Measurements from ENCODE around the gene WASF2. TPM values are rescaled to one million over a fixed set of nuclear protein-coding genes. Genes with fewer than 3 reads are reported as not detected.
"Not testable (repeated sequence)": the region's sequence is repeated elsewhere in the genome, so short reads cannot be mapped to it uniquely, and the experiment has no call there.

Gene WASF2
- total RNA-seq, 1 donor from 2014 or later, result 189 TPM

DNA sequence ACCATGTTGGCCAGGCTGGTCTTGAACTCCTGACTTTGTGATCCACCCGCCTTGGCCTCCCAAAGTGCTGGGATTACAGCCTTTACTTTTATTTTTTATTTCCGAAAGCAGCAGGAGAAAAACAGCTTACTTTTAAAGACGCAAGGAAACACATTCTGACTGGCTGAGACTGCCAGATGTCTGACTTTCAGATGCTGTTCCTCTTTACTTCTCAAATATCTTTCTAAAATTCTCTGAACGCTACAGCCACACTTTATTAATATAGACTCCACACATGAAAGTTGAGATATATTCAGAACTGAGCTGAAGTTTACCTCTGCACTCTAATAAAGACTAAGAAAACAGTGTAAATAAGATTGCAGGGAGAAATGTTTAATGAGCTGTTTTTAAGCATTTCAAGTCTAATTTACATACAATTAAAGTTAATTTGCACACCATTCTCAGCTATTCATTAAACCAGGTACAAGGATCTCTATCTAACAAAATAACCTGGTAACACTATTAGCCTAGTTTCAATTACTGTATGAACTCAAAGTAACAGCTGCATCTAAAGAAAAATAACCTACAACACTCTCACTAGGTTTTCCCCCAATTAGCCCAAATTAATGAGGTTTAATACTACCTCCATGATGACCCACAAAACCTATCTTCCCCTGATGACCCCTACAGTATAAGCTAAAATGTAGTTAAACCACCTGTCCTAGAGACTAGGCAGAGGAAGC lies 24.9 kb downstream of the WASF2 start:
- peaks cover 40% of the 10 kb centered on the region for H3K4me1 Mint-ChIP-seq (ENCODE audit: unreplicated experiment)
- no peaks in the 10 kb centered on the region for H3K27me3 Mint-ChIP-seq (ENCODE audit: unreplicated experiment)
- no peak for DNase-seq (ENCODE audit: extremely low spot score, unreplicated experiment)
- peak overlapping the region; percentile 67 for H3K27ac Mint-ChIP-seq (ENCODE audit: unreplicated experiment)
- TF ChIP-seq, protein P1, sequence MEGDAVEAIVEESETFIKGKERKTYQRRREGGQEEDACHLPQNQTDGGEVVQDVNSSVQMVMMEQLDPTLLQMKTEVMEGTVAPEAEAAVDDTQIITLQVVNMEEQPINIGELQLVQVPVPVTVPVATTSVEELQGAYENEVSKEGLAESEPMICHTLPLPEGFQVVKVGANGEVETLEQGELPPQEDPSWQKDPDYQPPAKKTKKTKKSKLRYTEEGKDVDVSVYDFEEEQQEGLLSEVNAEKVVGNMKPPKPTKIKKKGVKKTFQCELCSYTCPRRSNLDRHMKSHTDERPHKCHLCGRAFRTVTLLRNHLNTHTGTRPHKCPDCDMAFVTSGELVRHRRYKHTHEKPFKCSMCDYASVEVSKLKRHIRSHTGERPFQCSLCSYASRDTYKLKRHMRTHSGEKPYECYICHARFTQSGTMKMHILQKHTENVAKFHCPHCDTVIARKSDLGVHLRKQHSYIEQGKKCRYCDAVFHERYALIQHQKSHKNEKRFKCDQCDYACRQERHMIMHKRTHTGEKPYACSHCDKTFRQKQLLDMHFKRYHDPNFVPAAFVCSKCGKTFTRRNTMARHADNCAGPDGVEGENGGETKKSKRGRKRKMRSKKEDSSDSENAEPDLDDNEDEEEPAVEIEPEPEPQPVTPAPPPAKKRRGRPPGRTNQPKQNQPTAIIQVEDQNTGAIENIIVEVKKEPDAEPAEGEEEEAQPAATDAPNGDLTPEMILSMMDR (IDR thresholded peaks at IDR 0.05), result no peak
- no peaks in the 10 kb centered on the region for H3K9me3 Mint-ChIP-seq (ENCODE audit: unreplicated experiment)
- H3K4me3 Mint-ChIP-seq (ENCODE audit: unreplicated experiment), result no peak overlapping the region
- peaks cover 16% of the 10 kb centered on the region for H3K36me3 Mint-ChIP-seq (ENCODE audit: unreplicated experiment)

DNA sequence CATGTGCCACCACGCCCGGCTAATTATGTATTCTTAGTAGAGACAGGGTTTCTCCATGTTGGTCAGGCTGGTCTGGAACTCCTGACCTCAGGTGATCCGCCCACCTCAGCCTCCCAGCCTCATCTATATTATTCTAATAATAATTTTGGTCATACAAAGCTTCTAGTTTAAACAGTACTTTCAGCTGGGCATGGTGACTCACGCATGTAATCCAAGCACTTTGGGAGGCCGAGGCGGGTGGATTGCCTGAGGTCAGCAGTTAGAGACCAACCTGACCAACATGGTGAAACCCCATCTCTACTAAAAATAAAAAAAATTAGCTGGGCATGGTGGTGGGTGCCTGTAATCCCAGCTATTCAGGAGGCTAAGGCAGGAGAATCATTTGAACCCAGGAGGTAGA lies 26.1 kb downstream of the WASF2 start:
- DNase-seq (ENCODE audit: extremely low spot score, unreplicated experiment); H3K27ac Mint-ChIP-seq (ENCODE audit: unreplicated experiment); H3K9me3 Mint-ChIP-seq (ENCODE audit: unreplicated experiment); H3K4me3 Mint-ChIP-seq (ENCODE audit: unreplicated experiment); H3K27me3 Mint-ChIP-seq (ENCODE audit: unreplicated experiment): not testable (repeated sequence)
- Mint-ChIP-seq H3K36me3 (ENCODE audit: unreplicated experiment) (peaks cover 13% of the 10 kb centered on the region), H3K4me1 (ENCODE audit: unreplicated experiment) (peaks cover 31% of the 10 kb centered on the region)

DNA sequence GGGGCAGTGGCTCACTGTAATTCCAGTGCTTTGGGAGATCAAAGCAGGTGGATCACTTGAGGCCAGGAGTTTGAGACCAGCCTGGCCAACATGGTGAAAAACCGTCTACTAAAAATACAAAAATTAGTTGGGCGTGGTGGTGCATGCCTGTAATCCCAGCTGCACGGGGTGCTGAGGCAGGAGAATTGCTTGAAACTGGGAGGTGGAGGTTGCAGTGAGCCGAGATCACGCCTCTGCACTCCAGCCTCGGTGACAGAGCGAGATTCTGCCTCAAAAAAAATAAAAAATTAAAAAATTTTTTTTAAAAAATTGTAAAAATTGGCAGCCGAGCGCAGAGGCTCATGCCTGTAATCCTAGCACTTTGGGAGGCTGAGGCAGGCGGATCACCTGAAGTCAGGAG lies 31.4 kb downstream of the WASF2 start:
- not testable (repeated sequence) for DNase-seq (ENCODE audit: extremely low spot score, unreplicated experiment); H3K36me3 Mint-ChIP-seq (ENCODE audit: unreplicated experiment); H3K27me3 Mint-ChIP-seq (ENCODE audit: unreplicated experiment); H3K9me3 Mint-ChIP-seq (ENCODE audit: unreplicated experiment); H3K4me3 Mint-ChIP-seq (ENCODE audit: unreplicated experiment); H3K27ac Mint-ChIP-seq (ENCODE audit: unreplicated experiment)
- H3K4me1 Mint-ChIP-seq (ENCODE audit: unreplicated experiment), result peaks cover 28% of the 10 kb centered on the region

DNA sequence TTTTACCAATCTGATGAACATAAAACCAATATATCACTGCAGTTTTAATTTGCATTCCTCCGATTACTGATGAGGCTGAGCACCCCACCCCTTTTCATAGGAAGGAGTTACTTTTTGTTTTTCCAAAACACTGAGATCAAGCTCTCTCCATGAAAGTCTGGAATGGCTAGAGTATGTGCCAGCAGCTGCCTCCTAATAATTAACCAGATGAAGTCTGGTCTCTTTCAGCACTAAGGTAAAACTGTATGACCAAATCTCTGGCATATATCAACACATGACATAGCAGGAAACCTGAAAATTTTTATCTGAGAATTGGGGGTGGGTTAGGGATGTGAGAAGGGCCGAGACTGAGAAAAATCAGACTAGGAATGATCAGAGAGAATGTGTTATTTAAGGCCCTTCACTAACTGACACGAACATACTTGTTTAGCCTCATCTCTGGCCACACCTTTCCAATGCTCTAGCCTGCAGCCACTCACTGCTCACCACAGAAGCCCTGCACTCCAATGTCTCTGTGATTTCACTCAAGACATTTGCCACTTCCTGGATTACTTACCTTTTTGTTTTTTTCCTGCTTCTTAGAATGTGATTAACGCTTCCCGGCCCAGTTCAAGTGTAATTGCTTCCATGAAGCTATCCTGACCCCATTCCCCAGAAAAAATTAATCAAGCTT lies 34.7 kb downstream of the WASF2 start:
- H3K27ac Mint-ChIP-seq (ENCODE audit: unreplicated experiment), result peak overlapping the region; percentile 66
- no peak overlapping the region for H3K4me3 Mint-ChIP-seq (ENCODE audit: unreplicated experiment)
- H3K9me3 Mint-ChIP-seq (ENCODE audit: unreplicated experiment), result no peaks in the 10 kb centered on the region
- DNase-seq (ENCODE audit: extremely low spot score, unreplicated experiment), result no peak
- no peaks in the 10 kb centered on the region for H3K27me3 Mint-ChIP-seq (ENCODE audit: unreplicated experiment)
- peaks cover 23% of the 10 kb centered on the region for H3K4me1 Mint-ChIP-seq (ENCODE audit: unreplicated experiment)
- TF ChIP-seq, protein P1 (IDR thresholded peaks at IDR 0.05), result no peak
- H3K36me3 Mint-ChIP-seq (ENCODE audit: unreplicated experiment), result peaks cover 5% of the 10 kb centered on the region

DNA sequence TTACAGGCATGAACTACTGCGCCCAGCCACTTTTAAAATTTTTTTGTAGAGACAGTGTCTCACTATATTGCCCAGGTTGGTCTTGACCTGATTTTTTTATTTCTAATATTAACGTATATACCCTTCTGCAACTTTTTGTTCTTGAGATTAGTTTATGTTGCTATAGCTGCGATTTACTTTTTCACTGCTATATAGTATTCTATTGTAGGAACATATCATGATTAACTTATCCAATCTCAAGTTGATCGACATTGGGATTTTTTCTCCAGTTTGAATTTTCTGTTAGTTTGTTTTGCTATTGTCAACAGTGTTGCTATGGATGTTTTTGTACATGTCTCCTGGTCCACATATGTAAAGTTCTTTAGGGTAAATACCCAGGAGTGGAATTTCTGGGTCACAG lies 35.4 kb downstream of the WASF2 start:
- Mint-ChIP-seq H3K9me3 (ENCODE audit: unreplicated experiment) (no peaks in the 10 kb centered on the region), H3K36me3 (ENCODE audit: unreplicated experiment) (peaks cover 5% of the 10 kb centered on the region), H3K27me3 (ENCODE audit: unreplicated experiment) (no peaks in the 10 kb centered on the region), H3K27ac (ENCODE audit: unreplicated experiment) (peak overlapping the region; percentile 66), H3K4me1 (ENCODE audit: unreplicated experiment) (peaks cover 20% of the 10 kb centered on the region), H3K4me3 (ENCODE audit: unreplicated experiment) (no peak overlapping the region)
- TF ChIP-seq, protein P1 (IDR thresholded peaks at IDR 0.05), result no peak
- no peak for DNase-seq (ENCODE audit: extremely low spot score, unreplicated experiment)

DNA sequence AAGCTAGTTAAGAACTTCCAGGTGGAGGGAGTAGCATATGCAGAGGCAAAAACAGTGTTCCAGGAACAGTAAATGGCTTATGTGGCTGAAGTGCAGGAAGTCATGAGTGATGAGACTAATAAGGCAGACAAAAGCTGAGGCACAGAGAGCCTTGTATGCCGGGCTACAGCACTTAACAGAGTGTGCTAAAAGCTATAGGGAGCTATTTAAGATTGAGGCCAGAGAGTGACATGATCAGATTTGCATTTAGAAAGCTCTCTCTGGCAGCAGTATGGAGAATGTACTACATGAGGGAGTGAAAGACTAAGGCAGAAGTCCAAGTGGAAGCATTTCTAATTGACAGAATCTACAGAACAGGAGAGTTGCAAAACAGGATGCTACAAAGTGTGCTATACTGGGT lies 38.6 kb downstream of the WASF2 start:
- Mint-ChIP-seq H3K9me3 (ENCODE audit: unreplicated experiment) (no peaks in the 10 kb centered on the region), H3K4me3 (ENCODE audit: unreplicated experiment) (no peak overlapping the region), H3K36me3 (ENCODE audit: unreplicated experiment) (peaks cover 17% of the 10 kb centered on the region), H3K27ac (ENCODE audit: unreplicated experiment) (peak overlapping the region; percentile 66), H3K27me3 (ENCODE audit: unreplicated experiment) (no peaks in the 10 kb centered on the region), H3K4me1 (ENCODE audit: unreplicated experiment) (peaks cover 18% of the 10 kb centered on the region)
- TF ChIP-seq, protein P1 (IDR thresholded peaks at IDR 0.05), result no peak
- DNase-seq (ENCODE audit: extremely low spot score, unreplicated experiment), result no peak

Measured in osteocyte (in vitro differentiated cells).